SK-N-SH (cell line): ENCODE measurements around the gene GAMT.

Experiments
- ELF1 ChIP-seq: IDR thresholded peaks from 2 replicates; pipeline ENCODE4 v1.4.0; 2012
- EP300 ChIP-seq, 2 experiments: IDR thresholded peaks; 2 replicates each; pipeline versions ENCODE4 v1.4.0 to v1.6.1; 2012; ENCODE audit warnings: borderline replicate concordance in 1 of 2, low read depth in 1 of 2, low read length in 1 of 2
- FOXM1 ChIP-seq: IDR thresholded peaks from 2 replicates; pipeline ENCODE4 v1.4.0; 2012; ENCODE audit warnings: low read depth, mild to moderate bottlenecking
- GABPA ChIP-seq: IDR thresholded peaks from 2 replicates; pipeline ENCODE4 v1.4.0; 2012; ENCODE audit warnings: low read depth, mild to moderate bottlenecking
- MAX ChIP-seq: IDR thresholded peaks from 2 replicates; pipeline ENCODE4 v1.4.0; 2012; ENCODE audit warnings: low read depth
- MXI1 ChIP-seq: IDR thresholded peaks from 2 replicates; pipeline ENCODE4 v1.6.1; 2012; ENCODE audit warnings: mild to moderate bottlenecking, low read depth, low read length, improper control_type of control experiment
- NFIC ChIP-seq: IDR thresholded peaks from 2 replicates; pipeline ENCODE4 v1.4.0; 2012; ENCODE audit warnings: borderline replicate concordance
- POLR2AphosphoS5 ChIP-seq: IDR thresholded peaks from 2 replicates; pipeline ENCODE4 v1.6.1; 2012; ENCODE audit warnings: low read depth, low read length
- RCOR1 ChIP-seq: fragments of 150-350 bp; IDR thresholded peaks from 2 replicates; pipeline ENCODE4 v1.6.1; 2017; ENCODE audit warnings: antibody characterized with exemption, low read length
- USF2 ChIP-seq: fragments of 150-350 bp; IDR thresholded peaks from 2 replicates; pipeline ENCODE4 v1.6.1; 2017; ENCODE audit warnings: antibody characterized with exemption, low read length, low read depth, borderline replicate concordance
- ZBTB33 ChIP-seq: IDR thresholded peaks from 2 replicates; pipeline ENCODE4 v1.4.0; 2012; ENCODE audit warnings: low read depth, borderline replicate concordance
- TF ChIP-seq, protein P1 (sequence below): fragments of 200-600 bp; sonication (generic); IDR thresholded peaks from 2 replicates; pipeline ENCODE4 v1.6.1; 2017; ENCODE audit warnings: antibody characterized with exemption, mild to moderate bottlenecking, moderate library complexity
- TF ChIP-seq, protein P2 (sequence below): IDR thresholded peaks from 2 replicates; pipeline ENCODE4 v1.6.1; 2012; ENCODE audit warnings: mild to moderate bottlenecking, low read depth, low read length, moderate library complexity

- no peak for TF ChIP-seq GABPA
- no peak for TF ChIP-seq ELF1
- TF ChIP-seq MAX = no peak
- TF ChIP-seq, protein P1, sequence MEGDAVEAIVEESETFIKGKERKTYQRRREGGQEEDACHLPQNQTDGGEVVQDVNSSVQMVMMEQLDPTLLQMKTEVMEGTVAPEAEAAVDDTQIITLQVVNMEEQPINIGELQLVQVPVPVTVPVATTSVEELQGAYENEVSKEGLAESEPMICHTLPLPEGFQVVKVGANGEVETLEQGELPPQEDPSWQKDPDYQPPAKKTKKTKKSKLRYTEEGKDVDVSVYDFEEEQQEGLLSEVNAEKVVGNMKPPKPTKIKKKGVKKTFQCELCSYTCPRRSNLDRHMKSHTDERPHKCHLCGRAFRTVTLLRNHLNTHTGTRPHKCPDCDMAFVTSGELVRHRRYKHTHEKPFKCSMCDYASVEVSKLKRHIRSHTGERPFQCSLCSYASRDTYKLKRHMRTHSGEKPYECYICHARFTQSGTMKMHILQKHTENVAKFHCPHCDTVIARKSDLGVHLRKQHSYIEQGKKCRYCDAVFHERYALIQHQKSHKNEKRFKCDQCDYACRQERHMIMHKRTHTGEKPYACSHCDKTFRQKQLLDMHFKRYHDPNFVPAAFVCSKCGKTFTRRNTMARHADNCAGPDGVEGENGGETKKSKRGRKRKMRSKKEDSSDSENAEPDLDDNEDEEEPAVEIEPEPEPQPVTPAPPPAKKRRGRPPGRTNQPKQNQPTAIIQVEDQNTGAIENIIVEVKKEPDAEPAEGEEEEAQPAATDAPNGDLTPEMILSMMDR = peak; percentile 83
- TF ChIP-seq RCOR1 = no peak
- no peak for TF ChIP-seq USF2
- TF ChIP-seq MXI1 = peak; percentile 60; the same call in 1 of the 2 replicates
- TF ChIP-seq ZBTB33 = no peak
- no peak for TF ChIP-seq POLR2AphosphoS5
- TF ChIP-seq, protein P2, sequence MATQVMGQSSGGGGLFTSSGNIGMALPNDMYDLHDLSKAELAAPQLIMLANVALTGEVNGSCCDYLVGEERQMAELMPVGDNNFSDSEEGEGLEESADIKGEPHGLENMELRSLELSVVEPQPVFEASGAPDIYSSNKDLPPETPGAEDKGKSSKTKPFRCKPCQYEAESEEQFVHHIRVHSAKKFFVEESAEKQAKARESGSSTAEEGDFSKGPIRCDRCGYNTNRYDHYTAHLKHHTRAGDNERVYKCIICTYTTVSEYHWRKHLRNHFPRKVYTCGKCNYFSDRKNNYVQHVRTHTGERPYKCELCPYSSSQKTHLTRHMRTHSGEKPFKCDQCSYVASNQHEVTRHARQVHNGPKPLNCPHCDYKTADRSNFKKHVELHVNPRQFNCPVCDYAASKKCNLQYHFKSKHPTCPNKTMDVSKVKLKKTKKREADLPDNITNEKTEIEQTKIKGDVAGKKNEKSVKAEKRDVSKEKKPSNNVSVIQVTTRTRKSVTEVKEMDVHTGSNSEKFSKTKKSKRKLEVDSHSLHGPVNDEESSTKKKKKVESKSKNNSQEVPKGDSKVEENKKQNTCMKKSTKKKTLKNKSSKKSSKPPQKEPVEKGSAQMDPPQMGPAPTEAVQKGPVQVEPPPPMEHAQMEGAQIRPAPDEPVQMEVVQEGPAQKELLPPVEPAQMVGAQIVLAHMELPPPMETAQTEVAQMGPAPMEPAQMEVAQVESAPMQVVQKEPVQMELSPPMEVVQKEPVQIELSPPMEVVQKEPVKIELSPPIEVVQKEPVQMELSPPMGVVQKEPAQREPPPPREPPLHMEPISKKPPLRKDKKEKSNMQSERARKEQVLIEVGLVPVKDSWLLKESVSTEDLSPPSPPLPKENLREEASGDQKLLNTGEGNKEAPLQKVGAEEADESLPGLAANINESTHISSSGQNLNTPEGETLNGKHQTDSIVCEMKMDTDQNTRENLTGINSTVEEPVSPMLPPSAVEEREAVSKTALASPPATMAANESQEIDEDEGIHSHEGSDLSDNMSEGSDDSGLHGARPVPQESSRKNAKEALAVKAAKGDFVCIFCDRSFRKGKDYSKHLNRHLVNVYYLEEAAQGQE = peak; percentile 58; the same call in 1 of the 2 replicates
- 0 out of 4 replicates have a peak, but pooled peaks of 1 of the 2 experiments have one; percentile 7 for TF ChIP-seq EP300 (IDR thresholded peaks at IDR 0.05; ENCODE audit: borderline replicate concordance in 1 of 2, low read depth in 1 of 2, low read length in 1 of 2)
- no peak for TF ChIP-seq NFIC
- no peak for TF ChIP-seq FOXM1
Observed at GRCh38 chr19:1445185-1445931, 44.0 kb upstream of the GAMT start.
